SU-DHL-6 (cell line): ENCODE measurements around the gene AREG.

Experiments used
- EZH2phosphoT487 ChIP-seq: fragments of 200-600 bp; sonication (generic), shearing (Covaris generic); conservative IDR thresholded peaks from 2 replicates; pipeline ENCODE4 v1.6.1; 2018; ENCODE audit warnings: mild to moderate bottlenecking, antibody characterized with exemption, low read length, moderate library complexity, mixed read lengths
- TF ChIP-seq, protein P1 (sequence below): fragments of 200-600 bp; sonication (generic); IDR thresholded peaks from one replicate; pipeline ENCODE4 v1.5.1; 2017; ENCODE audit warnings: antibody characterized with exemption, mild to moderate bottlenecking, low read length, moderate library complexity; ENCODE audit not compliant: insufficient read depth, poor library complexity, severe bottlenecking

GRCh38 chr4:74424111-74424510 is 20.8 kb upstream of the AREG start:
- no peak for TF ChIP-seq EZH2phosphoT487
- TF ChIP-seq, protein P1, sequence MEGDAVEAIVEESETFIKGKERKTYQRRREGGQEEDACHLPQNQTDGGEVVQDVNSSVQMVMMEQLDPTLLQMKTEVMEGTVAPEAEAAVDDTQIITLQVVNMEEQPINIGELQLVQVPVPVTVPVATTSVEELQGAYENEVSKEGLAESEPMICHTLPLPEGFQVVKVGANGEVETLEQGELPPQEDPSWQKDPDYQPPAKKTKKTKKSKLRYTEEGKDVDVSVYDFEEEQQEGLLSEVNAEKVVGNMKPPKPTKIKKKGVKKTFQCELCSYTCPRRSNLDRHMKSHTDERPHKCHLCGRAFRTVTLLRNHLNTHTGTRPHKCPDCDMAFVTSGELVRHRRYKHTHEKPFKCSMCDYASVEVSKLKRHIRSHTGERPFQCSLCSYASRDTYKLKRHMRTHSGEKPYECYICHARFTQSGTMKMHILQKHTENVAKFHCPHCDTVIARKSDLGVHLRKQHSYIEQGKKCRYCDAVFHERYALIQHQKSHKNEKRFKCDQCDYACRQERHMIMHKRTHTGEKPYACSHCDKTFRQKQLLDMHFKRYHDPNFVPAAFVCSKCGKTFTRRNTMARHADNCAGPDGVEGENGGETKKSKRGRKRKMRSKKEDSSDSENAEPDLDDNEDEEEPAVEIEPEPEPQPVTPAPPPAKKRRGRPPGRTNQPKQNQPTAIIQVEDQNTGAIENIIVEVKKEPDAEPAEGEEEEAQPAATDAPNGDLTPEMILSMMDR, result no peak
